ENCODE measurements around the gene TRIM14. TPM values are rescaled to one million over a fixed set of nuclear protein-coding genes. Genes with fewer than 3 reads are reported as not detected.

TRIM14 gene
- total RNA-seq, 4 donors from 2014 or later = 9.4 to 16.8 (median 10.1) TPM

DNA sequence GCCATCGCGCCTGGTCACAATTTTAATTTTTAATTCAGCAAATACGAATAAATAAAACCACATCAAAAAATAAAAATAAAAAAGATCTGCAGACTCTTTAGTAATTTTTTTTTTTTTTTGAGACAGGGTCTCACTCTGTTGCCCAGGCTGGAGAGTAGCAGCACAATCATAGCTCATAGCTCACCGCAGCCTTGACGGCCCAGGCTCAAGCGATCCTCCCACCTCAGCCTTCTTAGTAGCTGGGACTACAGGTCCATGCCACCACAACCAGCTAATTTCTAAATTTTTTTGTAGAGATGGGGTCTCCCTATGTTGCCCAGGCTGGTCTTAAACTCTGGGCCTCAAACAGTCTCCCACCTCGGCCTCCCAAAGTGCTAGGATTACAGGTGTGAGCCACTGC, 48.3 kb downstream of the TRIM14 start:
- DNase-seq (ENCODE audit: low spot score in 2 of 2) = no peak
- WGBS, 2 donors = 92 to 94% methylated on average over 7 of the region's 7 CpGs
- H3K27ac ChIP-seq = no peak overlapping the region
- TF ChIP-seq, protein P1, sequence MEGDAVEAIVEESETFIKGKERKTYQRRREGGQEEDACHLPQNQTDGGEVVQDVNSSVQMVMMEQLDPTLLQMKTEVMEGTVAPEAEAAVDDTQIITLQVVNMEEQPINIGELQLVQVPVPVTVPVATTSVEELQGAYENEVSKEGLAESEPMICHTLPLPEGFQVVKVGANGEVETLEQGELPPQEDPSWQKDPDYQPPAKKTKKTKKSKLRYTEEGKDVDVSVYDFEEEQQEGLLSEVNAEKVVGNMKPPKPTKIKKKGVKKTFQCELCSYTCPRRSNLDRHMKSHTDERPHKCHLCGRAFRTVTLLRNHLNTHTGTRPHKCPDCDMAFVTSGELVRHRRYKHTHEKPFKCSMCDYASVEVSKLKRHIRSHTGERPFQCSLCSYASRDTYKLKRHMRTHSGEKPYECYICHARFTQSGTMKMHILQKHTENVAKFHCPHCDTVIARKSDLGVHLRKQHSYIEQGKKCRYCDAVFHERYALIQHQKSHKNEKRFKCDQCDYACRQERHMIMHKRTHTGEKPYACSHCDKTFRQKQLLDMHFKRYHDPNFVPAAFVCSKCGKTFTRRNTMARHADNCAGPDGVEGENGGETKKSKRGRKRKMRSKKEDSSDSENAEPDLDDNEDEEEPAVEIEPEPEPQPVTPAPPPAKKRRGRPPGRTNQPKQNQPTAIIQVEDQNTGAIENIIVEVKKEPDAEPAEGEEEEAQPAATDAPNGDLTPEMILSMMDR (IDR thresholded peaks at IDR 0.05) = no peak
- no peak for TF ChIP-seq POLR2A (IDR thresholded peaks at IDR 0.05)
- H3K9me3 ChIP-seq = no peaks in the 10 kb centered on the region
- H3K4me1 ChIP-seq = peaks cover 0 to 18% (median 7%) of the 10 kb centered on the region in 4 donors
- H3K27me3 ChIP-seq = no peaks in the 10 kb centered on the region
- peaks cover 0 to 31% (median 0%) of the 10 kb centered on the region in 3 donors for H3K36me3 ChIP-seq
- H3K4me3 ChIP-seq = no peak overlapping the region

DNA sequence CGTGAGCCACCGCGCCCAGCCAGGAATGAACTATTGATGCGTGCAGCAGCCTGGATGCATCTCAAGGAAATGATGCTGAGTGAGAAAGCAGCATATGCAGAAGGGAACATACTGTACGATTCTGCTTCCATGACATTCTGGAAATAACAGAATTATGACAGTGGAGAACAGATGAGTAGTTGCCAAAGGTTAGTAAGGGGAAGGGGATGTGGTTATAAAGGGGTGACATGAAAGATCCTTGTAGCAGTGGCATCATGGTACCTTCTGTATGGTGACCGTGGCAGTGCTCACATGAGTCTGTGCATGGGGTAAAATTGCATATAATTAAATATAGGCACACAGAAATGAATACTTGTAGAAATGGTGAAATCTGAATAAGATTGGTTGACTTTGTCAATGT, 49.5 kb downstream of the TRIM14 start:
- Histone ChIP-seq H3K4me1 (peaks cover 0 to 8% (median 1%) of the 10 kb centered on the region in 4 donors), H3K4me3 (no peak overlapping the region), H3K9me3 (no peaks in the 10 kb centered on the region), H3K27ac (no peak overlapping the region), H3K27me3 (no peaks in the 10 kb centered on the region), H3K36me3 (peaks cover 0 to 41% (median 0%) of the 10 kb centered on the region in 3 donors)
- 94% methylated on average over 6 of the region's 6 CpGs for WGBS, 2 donors
- TF ChIP-seq POLR2A (IDR thresholded peaks at IDR 0.05) (no peak), EP300 (IDR thresholded peaks at IDR 0.05) (no peak)
- TF ChIP-seq, protein P1 (IDR thresholded peaks at IDR 0.05) = no peak
- no peak for DNase-seq (ENCODE audit: low spot score in 2 of 2)

- no peak for DNase-seq (ENCODE audit: low spot score in 2 of 2)
- Histone ChIP-seq H3K27me3 (no peaks in the 10 kb centered on the region), H3K27ac (no peak overlapping the region), H3K9me3 (no peaks in the 10 kb centered on the region), H3K4me1 (no peaks in the 10 kb centered on the region), H3K36me3 (peaks cover 0 to 57% (median 7%) of the 10 kb centered on the region in 3 donors), H3K4me3 (no peak overlapping the region)
- TF ChIP-seq, protein P1 (IDR thresholded peaks at IDR 0.05) = no peak
- TF ChIP-seq EP300 (IDR thresholded peaks at IDR 0.05) = no peak
- no peak for TF ChIP-seq POLR2A (IDR thresholded peaks at IDR 0.05)
- 92 to 97% methylated on average over 2 of the region's 2 CpGs for WGBS, 2 donors
Measured at GRCh38 chr9:98067184-98067583, 51.8 kb downstream of the TRIM14 start.

GRCh38 chr9:98066235-98066634, 52.8 kb downstream of the TRIM14 start:
- WGBS, 2 donors = 90 to 95% methylated on average over 3 of the region's 3 CpGs
- no peaks in the 10 kb centered on the region for H3K9me3 ChIP-seq
- no peak overlapping the region for H3K4me3 ChIP-seq
- no peak overlapping the region for H3K27ac ChIP-seq
- H3K36me3 ChIP-seq = peaks cover 0 to 58% (median 7%) of the 10 kb centered on the region in 3 donors
- no peaks in the 10 kb centered on the region for H3K27me3 ChIP-seq
- DNase-seq (ENCODE audit: low spot score in 2 of 2) = no peak
- no peak for TF ChIP-seq POLR2A (IDR thresholded peaks at IDR 0.05)
- TF ChIP-seq, protein P1 (IDR thresholded peaks at IDR 0.05) = no peak
- TF ChIP-seq EP300 (IDR thresholded peaks at IDR 0.05) = no peak
- no peaks in the 10 kb centered on the region for H3K4me1 ChIP-seq

- Histone ChIP-seq H3K4me1 (peaks cover 0 to 3% (median 0%) of the 10 kb centered on the region in 4 donors), H3K27ac (no peak overlapping the region), H3K4me3 (no peak overlapping the region), H3K27me3 (no peaks in the 10 kb centered on the region), H3K36me3 (peaks cover 0 to 63% (median 10%) of the 10 kb centered on the region in 3 donors), H3K9me3 (no peaks in the 10 kb centered on the region)
- WGBS, 2 donors = 84 to 85% methylated on average over 8 of the region's 8 CpGs
- no peak for DNase-seq (ENCODE audit: low spot score in 2 of 2)
- TF ChIP-seq POLR2A (IDR thresholded peaks at IDR 0.05) = no peak
- TF ChIP-seq EP300 (IDR thresholded peaks at IDR 0.05) = no peak
- TF ChIP-seq, protein P1 (IDR thresholded peaks at IDR 0.05) = no peak
Measured at GRCh38 chr9:98064623-98065392, 54.2 kb downstream of the TRIM14 start.
